Spleen (tissue), 7 donors: ENCODE measurements around the gene CHST2.
"Not testable (repeated sequence)": the region's sequence is repeated elsewhere in the genome, so short reads cannot be mapped to it uniquely, and the experiment has no call there.

Experiments used
- POLR2A ChIP-seq, 3 donors: fragments of 450-650 bp; IDR thresholded peaks; one replicate each; pipeline ENCODE4 v1.5.1; 2017; ENCODE audit warnings: antibody characterized with exemption in 3 of 3, mild to moderate bottlenecking in 1 of 3
- POLR2AphosphoS5 ChIP-seq, 3 donors: sonication (generic); formaldehyde crosslinking; IDR thresholded peaks; one replicate each; pipeline ENCODE4 v1.5.1; 2017; ENCODE audit warnings: antibody characterized with exemption in 3 of 3
- TF ChIP-seq, protein P1 (sequence below), 11 experiments: fragments of 200-600 bp in 7 of 11; fragments of 450-650 bp in 4 of 11; sonication (generic) in 4 of 11; IDR thresholded peaks in 8 of 11; conservative IDR thresholded peaks in 3 of 11; 1 replicate in 7 of 11; 2 replicates in 4 of 11; pipeline versions ENCODE4 v1.4.0 to v1.8.0; 2016 to 2021; ENCODE audit warnings: antibody characterized with exemption in 11 of 11, inconsistent platforms in 4 of 11, mild to moderate bottlenecking in 1 of 11
- donor health status: DM: no; HTN: no; CAD: no; lungs with moderate emphysema.
- donor health status: DM: no; HTN: no; CAD: no.
- donor health status: DM: no; HTN: no; CAD: no.

- TF ChIP-seq POLR2A, POLR2AphosphoS5 (IDR thresholded peaks at IDR 0.05): not testable (repeated sequence)
- TF ChIP-seq, protein P1, sequence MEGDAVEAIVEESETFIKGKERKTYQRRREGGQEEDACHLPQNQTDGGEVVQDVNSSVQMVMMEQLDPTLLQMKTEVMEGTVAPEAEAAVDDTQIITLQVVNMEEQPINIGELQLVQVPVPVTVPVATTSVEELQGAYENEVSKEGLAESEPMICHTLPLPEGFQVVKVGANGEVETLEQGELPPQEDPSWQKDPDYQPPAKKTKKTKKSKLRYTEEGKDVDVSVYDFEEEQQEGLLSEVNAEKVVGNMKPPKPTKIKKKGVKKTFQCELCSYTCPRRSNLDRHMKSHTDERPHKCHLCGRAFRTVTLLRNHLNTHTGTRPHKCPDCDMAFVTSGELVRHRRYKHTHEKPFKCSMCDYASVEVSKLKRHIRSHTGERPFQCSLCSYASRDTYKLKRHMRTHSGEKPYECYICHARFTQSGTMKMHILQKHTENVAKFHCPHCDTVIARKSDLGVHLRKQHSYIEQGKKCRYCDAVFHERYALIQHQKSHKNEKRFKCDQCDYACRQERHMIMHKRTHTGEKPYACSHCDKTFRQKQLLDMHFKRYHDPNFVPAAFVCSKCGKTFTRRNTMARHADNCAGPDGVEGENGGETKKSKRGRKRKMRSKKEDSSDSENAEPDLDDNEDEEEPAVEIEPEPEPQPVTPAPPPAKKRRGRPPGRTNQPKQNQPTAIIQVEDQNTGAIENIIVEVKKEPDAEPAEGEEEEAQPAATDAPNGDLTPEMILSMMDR (IDR thresholded peaks at IDR 0.05 in 8 of 11, conservative IDR thresholded peaks at IDR 0.05 in 3 of 11), result not testable (repeated sequence)
Observed at GRCh38 chr3:143073541-143073940, 46.0 kb upstream of the CHST2 start.
